ENCODE results near the gene ROCK2.

- TF ChIP-seq CTCF (IDR thresholded peaks at IDR 0.05) (no peak), EP300 (IDR thresholded peaks at IDR 0.05) (no peak), POLR2A (IDR thresholded peaks at IDR 0.05) (no peak)
These were observed 178.0 kb downstream of the ROCK2 start for GRCh38 chr2:11166476-11166875.
